MM.1S (cell line): ENCODE results near the gene KRT5.

Experiments used
- DNase-seq: peaks from one replicate; pipeline ENCODE4 v3.0.0-alpha.2; 2015
- H2AFZ ChIP-seq: fragments of 300-600 bp; sonication (generic); 2 replicates; pipeline ENCODE4 v1.6.0; 2016; ENCODE audit warnings: antibody characterized with exemption, low read length
- H3F3A ChIP-seq: fragments of 300-600 bp; sonication (generic); 2 replicates; pipeline ENCODE4 v1.6.1; 2016; ENCODE audit warnings: mild to moderate bottlenecking, antibody characterized with exemption, low read length, moderate library complexity, mixed read lengths; ENCODE audit not compliant: insufficient read depth
- H3K27ac ChIP-seq: fragments of 300-600 bp; sonication (generic); 2 replicates; pipeline ENCODE4 v1.5.1; 2016; ENCODE audit warnings: mild to moderate bottlenecking, low read length
- H3K27me3 ChIP-seq: fragments of 300-600 bp; sonication (generic); replicated peaks from 2 replicates; pipeline ENCODE4 v1.6.0; 2016; ENCODE audit warnings: low read length; ENCODE audit not compliant: insufficient read depth
- H3K36me3 ChIP-seq: fragments of 300-600 bp; sonication (generic); replicated peaks from 2 replicates; pipeline ENCODE4 v1.6.1; 2016; ENCODE audit warnings: mild to moderate bottlenecking, low read length, mixed read lengths; ENCODE audit not compliant: insufficient read depth
- H3K4me1 ChIP-seq: fragments of 300-600 bp; sonication (generic); 2 replicates; pipeline ENCODE4 v1.6.1; 2016; ENCODE audit warnings: low read length, mixed read lengths
- H3K4me2 ChIP-seq: fragments of 300-600 bp; sonication (generic); 2 replicates; pipeline ENCODE4 v1.6.0; 2016; ENCODE audit warnings: low read depth, low read length
- H3K4me3 ChIP-seq: fragments of 300-600 bp; sonication (generic); 2 replicates; pipeline ENCODE4 v1.5.1; 2016; ENCODE audit warnings: low read length, mixed read lengths
- H3K79me2 ChIP-seq: fragments of 300-600 bp; sonication (generic); 2 replicates; pipeline ENCODE4 v1.6.1; 2016; ENCODE audit warnings: mixed run types, low read length, mixed read lengths
- H3K9ac ChIP-seq: fragments of 300-600 bp; sonication (generic); 2 replicates; pipeline ENCODE4 v1.6.1; 2016; ENCODE audit warnings: low read length, mixed read lengths
- H3K9me2 ChIP-seq: fragments of 300-600 bp; sonication (generic); replicated peaks from 2 replicates; pipeline ENCODE4 v1.6.1; 2016; ENCODE audit warnings: mild to moderate bottlenecking, low read length, mixed read lengths; ENCODE audit not compliant: insufficient read depth
- H3K9me3 ChIP-seq: fragments of 300-600 bp; sonication (generic); replicated peaks from 2 replicates; pipeline ENCODE4 v1.6.1; 2016; ENCODE audit warnings: mild to moderate bottlenecking, low read length, mixed read lengths; ENCODE audit not compliant: insufficient read depth
- H4K20me1 ChIP-seq: fragments of 300-600 bp; sonication (generic); 2 replicates; pipeline ENCODE4 v1.6.1; 2016; ENCODE audit warnings: mild to moderate bottlenecking, low read length, moderate library complexity, mixed read lengths; ENCODE audit not compliant: insufficient read depth
- EZH2 ChIP-seq: fragments of 300-600 bp; sonication (generic); optimal IDR thresholded peaks from 2 replicates; pipeline ENCODE3; 2017; ENCODE audit warnings: low read depth, mild to moderate bottlenecking, antibody characterized with exemption, low read length, mixed read lengths
- EZH2phosphoT487 ChIP-seq: fragments of 300-600 bp; sonication (generic); IDR thresholded peaks from 2 replicates; pipeline ENCODE4 v1.6.1; 2018; ENCODE audit warnings: antibody characterized with exemption, low read length
- TF ChIP-seq, protein P1 (sequence below): fragments of 300-600 bp; sonication (generic); IDR thresholded peaks from 2 replicates; pipeline ENCODE4 v1.5.1; 2016; ENCODE audit warnings: antibody characterized with exemption, low read length, mixed read lengths

KRT5 gene

GRCh38 chr12:52525661-52526499, 5.7 kb upstream of the KRT5 start:
- Histone ChIP-seq H3K9ac (no peak overlapping the region), H3K4me1 (no peaks in the 10 kb centered on the region), H3K9me3 (no peaks in the 10 kb centered on the region), H3K27me3 (peaks cover 65% of the 10 kb centered on the region), H3K9me2 (no peaks in the 10 kb centered on the region), H3K4me2 (no peak overlapping the region), H4K20me1 (no peaks in the 10 kb centered on the region), H3K79me2 (no peaks in the 10 kb centered on the region), H3K27ac (no peak overlapping the region), H3K36me3 (no peaks in the 10 kb centered on the region), H3K4me3 (no peak overlapping the region), H2AFZ (no peak overlapping the region), H3F3A (no peaks in the 10 kb centered on the region)
- DNase-seq = no peak
- TF ChIP-seq EZH2 (no peak), EZH2phosphoT487 (no peak)
- TF ChIP-seq, protein P1, sequence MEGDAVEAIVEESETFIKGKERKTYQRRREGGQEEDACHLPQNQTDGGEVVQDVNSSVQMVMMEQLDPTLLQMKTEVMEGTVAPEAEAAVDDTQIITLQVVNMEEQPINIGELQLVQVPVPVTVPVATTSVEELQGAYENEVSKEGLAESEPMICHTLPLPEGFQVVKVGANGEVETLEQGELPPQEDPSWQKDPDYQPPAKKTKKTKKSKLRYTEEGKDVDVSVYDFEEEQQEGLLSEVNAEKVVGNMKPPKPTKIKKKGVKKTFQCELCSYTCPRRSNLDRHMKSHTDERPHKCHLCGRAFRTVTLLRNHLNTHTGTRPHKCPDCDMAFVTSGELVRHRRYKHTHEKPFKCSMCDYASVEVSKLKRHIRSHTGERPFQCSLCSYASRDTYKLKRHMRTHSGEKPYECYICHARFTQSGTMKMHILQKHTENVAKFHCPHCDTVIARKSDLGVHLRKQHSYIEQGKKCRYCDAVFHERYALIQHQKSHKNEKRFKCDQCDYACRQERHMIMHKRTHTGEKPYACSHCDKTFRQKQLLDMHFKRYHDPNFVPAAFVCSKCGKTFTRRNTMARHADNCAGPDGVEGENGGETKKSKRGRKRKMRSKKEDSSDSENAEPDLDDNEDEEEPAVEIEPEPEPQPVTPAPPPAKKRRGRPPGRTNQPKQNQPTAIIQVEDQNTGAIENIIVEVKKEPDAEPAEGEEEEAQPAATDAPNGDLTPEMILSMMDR = no peak

- H3K9me2 ChIP-seq = no peaks in the 10 kb centered on the region
- H3K4me2 ChIP-seq = no peak overlapping the region
- no peak overlapping the region for H3K9ac ChIP-seq
- H4K20me1 ChIP-seq = no peaks in the 10 kb centered on the region
- no peak overlapping the region for H3K4me3 ChIP-seq
- no peak overlapping the region for H3K27ac ChIP-seq
- H3F3A ChIP-seq = no peaks in the 10 kb centered on the region
- H3K4me1 ChIP-seq = no peaks in the 10 kb centered on the region
- peaks cover 67% of the 10 kb centered on the region for H3K27me3 ChIP-seq
- no peak for DNase-seq
- no peaks in the 10 kb centered on the region for H3K79me2 ChIP-seq
- H3K36me3 ChIP-seq = no peaks in the 10 kb centered on the region
- TF ChIP-seq, protein P1 = no peak
- no peak for TF ChIP-seq EZH2phosphoT487
- no peak for TF ChIP-seq EZH2
- H3K9me3 ChIP-seq = no peaks in the 10 kb centered on the region
- H2AFZ ChIP-seq = no peak overlapping the region
Observed at GRCh38 chr12:52524898-52525591, 4.9 kb upstream of the KRT5 start.

GRCh38 chr12:52524241-52524897, 4.2 kb upstream of the KRT5 start:
- Histone ChIP-seq H3K9me2 (no peaks in the 10 kb centered on the region), H3K27me3 (peaks cover 74% of the 10 kb centered on the region), H3K27ac (no peak overlapping the region), H3K4me3 (no peak overlapping the region), H3K79me2 (no peaks in the 10 kb centered on the region), H3K9me3 (no peaks in the 10 kb centered on the region), H3K4me2 (no peak overlapping the region), H3K4me1 (no peaks in the 10 kb centered on the region), H3F3A (no peaks in the 10 kb centered on the region), H3K9ac (no peak overlapping the region), H3K36me3 (no peaks in the 10 kb centered on the region), H2AFZ (no peak overlapping the region), H4K20me1 (no peaks in the 10 kb centered on the region)
- no peak for DNase-seq
- TF ChIP-seq EZH2phosphoT487 (no peak), EZH2 (no peak)
- TF ChIP-seq, protein P1 = no peak
